ENCODE data around the gene ABCB8. TPM values are rescaled to one million over a fixed set of nuclear protein-coding genes. Genes with fewer than 3 reads are reported as not detected.
A peak's percentile ranks its signal among the peaks of the same experiment; 100 is the strongest.

ABCB8 gene
- total and polyA plus RNA-seq, 11 donors, result 13.6 to 34.5 (median 26.0) TPM

DNA sequence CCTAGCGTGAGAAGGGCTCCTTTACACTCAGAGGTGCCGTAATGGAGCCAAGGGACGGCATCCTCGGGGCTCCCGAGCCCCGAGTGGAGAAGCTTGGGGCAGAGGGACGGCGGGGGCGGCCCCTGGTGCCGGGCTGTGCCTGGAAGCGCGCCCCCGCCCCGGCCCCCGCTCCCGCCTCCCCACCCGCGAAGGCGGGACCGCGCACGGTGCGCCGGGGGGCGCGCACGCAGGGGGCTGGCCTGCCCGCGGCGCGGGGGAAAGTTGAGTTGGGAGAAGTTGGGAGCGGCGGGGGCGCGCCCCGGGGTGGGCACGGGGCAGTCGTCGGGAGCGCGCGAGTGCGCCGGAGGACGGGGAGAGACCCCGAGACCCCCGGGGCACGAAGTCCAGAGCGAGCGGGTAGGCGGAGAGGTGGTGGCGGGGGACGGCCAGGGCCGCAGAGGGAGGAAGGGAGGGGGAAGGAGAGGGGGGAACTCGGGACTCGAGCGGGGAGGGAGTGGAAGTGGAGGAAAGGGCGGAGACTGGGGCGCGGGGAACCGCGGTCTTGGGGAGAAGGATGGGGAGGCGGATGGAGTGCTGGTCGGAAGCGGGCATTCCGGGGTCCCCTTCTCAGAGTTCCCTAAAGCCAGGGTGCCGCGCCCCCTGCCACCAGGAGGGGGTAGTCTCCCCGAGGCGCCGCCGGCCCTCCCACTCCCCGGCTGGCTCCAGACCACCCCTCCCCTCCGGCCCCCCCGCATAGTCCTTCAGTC lies 31.3 kb downstream of the ABCB8 start, which contains the start of gene SLC4A2:
SLC4A2 (plus strand) TSS at position 223 of the 746 bp plus-strand sequence. CDS start 2,399 bp downstream, outside the sequence.
- intact Hi-C loops (cut with DNase I), result loop anchor here in 6 of 10 donors (1.0 to 10.0 kb wide), 9 partner anchors 21 to 1347 kb away; partner anchors contain the start of genes FASTK (in 4 of the 6), ABCB8 (in 3 of the 6), ABCF2 (in 1 of the 6) and AGAP3 (in 1 of the 6)
- H3K4me1 ChIP-seq, result peaks cover 9 to 55% (median 48%) of the 10 kb centered on the region in 12 donors

DNA sequence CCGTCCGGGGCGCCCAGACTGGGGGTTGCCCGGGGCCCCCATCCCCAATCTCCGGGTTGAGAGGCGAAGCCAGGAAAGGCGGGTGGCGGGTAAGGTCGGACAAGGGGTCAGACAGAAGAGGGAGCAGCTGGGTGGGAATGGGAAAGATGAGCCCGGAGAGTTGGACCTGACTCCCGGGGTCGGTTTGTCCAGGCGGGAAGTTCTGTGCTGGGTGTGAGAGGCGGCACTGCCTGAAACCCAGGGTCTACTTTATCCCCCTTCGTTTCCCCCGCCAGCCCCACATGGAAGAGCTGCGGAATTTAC lies 31.8 kb downstream of the ABCB8 start:
- DNase-seq (no peak), ATAC-seq (no peak)
- 1 to 5% (median 3%) methylated on average over 13 to 17 of the region's 17 CpGs for WGBS, 4 donors
- H3K9me3 ChIP-seq, result no peaks in the 10 kb centered on the region
- H3K4me1 ChIP-seq, result peaks cover 9 to 55% (median 48%) of the 10 kb centered on the region in 12 donors
- peak overlapping the region; percentile 90 to 99 (median 98) for H3K27ac ChIP-seq
- H3K36me3 ChIP-seq, result peaks cover 0 to 17% (median 13%) of the 10 kb centered on the region in 9 donors
- intact Hi-C loops (cut with DNase I), result loop anchor here in 3 of 10 donors (1.0 to 10.0 kb wide), 3 partner anchors 20 to 55 kb away; partner anchors contain the start of gene FASTK (in 2 of the 3)
- TF ChIP-seq POLR2A (IDR thresholded peaks at IDR 0.05) (no peak), CTCF (IDR thresholded peaks at IDR 0.05) (peak in 3 of 12 donors; percentile 4 to 13 (median 4))
- H3K27me3 ChIP-seq, result no peaks in the 10 kb centered on the region
- H3K4me3 ChIP-seq, result peak overlapping the region; percentile 68 to 100 (median 90)

More for the DNA sequence above, 31.3 kb downstream of the ABCB8 start, which contains the start of gene SLC4A2:
- WGBS, 4 donors, result 0 to 1% (median 1%) methylated on average over 46 to 75 of the region's 75 CpGs
- DNase-seq, result peak; percentile 83 to 91 (median 89)
- peak; percentile 21 to 73 (median 56) for TF ChIP-seq CTCF (IDR thresholded peaks at IDR 0.05)
- TF ChIP-seq POLR2A (IDR thresholded peaks at IDR 0.05), result peak in 1 of 2 donors; percentile 51
- H3K27me3 ChIP-seq, result no peaks in the 10 kb centered on the region
- H3K36me3 ChIP-seq, result peaks cover 0 to 12% (median 8%) of the 10 kb centered on the region in 9 donors
- peak within 1 kb of the TSS; percentile 68 to 100 (median 90) for H3K4me3 ChIP-seq
- H3K9me3 ChIP-seq, result no peaks in the 10 kb centered on the region
- H3K27ac ChIP-seq, result peak within 1 kb of the TSS; percentile 90 to 99 (median 98)
- peak; percentile 12 to 61 (median 54) for ATAC-seq

DNA sequence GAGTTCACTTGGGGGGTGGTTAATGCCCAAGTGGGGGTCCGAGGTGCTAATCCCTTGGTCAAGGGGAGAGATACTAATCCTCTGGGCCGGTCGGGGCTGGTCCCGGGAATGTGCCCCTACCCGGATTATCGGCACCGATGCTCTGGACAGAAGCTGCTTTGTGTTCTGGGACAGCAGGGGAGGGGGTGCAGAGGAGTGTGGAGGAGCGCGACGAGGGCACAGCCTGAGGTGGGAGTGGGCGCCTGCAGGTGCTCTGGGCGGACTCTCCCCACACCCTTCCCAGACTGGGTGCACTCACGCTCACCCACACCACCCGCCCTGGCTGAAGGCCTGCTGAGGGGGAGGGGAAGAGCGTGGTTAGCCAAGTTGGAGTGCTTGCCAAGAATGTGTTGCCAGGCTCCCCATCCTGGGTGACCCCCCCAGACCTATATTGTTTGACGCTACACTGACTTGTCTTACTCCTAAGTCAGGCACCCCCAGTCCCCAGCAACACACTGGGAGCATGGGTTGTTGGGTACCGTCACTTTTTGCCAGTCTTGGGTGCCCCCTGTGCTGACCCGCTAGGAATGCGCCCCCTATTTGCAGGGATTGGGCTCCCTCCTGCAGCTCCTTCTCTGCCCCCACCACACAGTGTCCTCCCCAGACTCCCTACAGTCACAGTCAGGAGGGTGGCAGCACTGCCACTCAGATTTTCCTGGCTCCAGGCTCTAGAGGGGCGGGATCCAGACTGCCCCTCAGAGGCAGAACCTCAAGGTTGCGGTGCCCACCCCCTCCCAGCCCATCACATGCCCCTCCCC lies 32.4 kb downstream of the ABCB8 start:
- ATAC-seq (peak in 1 of 4 donors; percentile 3), DNase-seq (peak in 2 of 5 donors; percentile 56 to 66)
- Histone ChIP-seq H3K27me3 (no peaks in the 10 kb centered on the region), H3K27ac (peak overlapping the region in 10 of 12 donors; percentile 90 to 99 (median 98)), H3K9me3 (no peaks in the 10 kb centered on the region), H3K36me3 (peaks cover 0 to 22% (median 18%) of the 10 kb centered on the region in 9 donors), H3K4me1 (peaks cover 9 to 55% (median 49%) of the 10 kb centered on the region in 12 donors), H3K4me3 (peak overlapping the region; percentile 68 to 100 (median 90))
- WGBS, 4 donors, result 12 to 15% (median 13%) methylated on average over 12 to 21 of the region's 21 CpGs
- intact Hi-C loops (cut with DNase I), result loop anchor here in 3 of 10 donors (1.0 to 10.0 kb wide), 3 partner anchors 20 to 54 kb away; partner anchors contain the start of gene FASTK (in 2 of the 3)
- TF ChIP-seq CTCF (IDR thresholded peaks at IDR 0.05), result peak in 1 of 12 donors; percentile 20
- TF ChIP-seq POLR2A (IDR thresholded peaks at IDR 0.05), result no peak

Measured in heart left ventricle (tissue), 16 donors.